GM18870 (cell line): Measurements from ENCODE around the gene ENG.

ENCODE experiments used
- ATAC-seq: cut with Tn5 transposase; IDR thresholded peaks from one replicate; pipeline ENCODE4 v1.9.1; 2021; ENCODE audit warnings: moderate library complexity; ENCODE audit not compliant: unreplicated experiment

ENG gene

DNA sequence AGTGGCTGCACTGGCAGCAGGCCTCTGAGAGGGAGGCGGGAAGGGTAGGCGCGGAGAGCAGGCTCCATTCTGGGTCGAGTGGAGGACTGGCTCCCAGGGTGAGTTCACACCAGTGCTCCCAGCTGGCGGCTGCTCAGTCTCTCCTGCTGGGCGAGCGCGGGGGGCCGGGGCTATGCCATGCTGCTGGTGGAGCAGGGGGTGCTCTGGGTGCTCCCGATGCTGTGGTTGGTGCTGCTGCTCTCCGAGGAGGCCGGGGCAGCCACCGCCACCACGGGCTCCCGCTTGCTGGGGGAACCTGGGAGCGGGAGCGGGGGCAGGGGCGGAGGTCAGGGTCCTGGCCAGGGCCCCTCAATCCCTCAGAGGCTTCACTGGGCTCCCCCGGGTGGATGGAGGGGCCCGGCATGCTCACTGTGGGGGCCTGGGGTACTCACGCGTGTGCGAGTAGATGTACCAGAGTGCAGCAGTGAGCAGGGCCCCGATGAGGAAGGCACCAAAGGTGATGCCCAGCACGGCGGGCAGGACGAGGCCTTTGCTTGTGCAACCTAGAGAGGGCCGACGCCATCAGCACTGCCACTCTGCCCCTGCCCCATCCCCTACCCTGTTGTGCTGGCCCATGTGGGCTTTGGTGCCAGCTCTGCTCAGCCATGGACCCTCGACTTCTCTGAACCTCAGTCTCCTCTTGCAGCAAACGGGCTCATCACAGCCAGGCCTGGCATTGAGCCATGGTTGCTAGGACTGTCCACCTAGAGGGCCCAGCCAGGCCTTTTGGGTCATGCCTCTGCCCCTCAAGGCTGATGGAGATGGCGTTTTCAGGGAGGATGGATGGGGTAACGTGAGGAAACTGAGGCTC, 38.7 kb downstream of the ENG start:
- ATAC-seq: no peak

DNA sequence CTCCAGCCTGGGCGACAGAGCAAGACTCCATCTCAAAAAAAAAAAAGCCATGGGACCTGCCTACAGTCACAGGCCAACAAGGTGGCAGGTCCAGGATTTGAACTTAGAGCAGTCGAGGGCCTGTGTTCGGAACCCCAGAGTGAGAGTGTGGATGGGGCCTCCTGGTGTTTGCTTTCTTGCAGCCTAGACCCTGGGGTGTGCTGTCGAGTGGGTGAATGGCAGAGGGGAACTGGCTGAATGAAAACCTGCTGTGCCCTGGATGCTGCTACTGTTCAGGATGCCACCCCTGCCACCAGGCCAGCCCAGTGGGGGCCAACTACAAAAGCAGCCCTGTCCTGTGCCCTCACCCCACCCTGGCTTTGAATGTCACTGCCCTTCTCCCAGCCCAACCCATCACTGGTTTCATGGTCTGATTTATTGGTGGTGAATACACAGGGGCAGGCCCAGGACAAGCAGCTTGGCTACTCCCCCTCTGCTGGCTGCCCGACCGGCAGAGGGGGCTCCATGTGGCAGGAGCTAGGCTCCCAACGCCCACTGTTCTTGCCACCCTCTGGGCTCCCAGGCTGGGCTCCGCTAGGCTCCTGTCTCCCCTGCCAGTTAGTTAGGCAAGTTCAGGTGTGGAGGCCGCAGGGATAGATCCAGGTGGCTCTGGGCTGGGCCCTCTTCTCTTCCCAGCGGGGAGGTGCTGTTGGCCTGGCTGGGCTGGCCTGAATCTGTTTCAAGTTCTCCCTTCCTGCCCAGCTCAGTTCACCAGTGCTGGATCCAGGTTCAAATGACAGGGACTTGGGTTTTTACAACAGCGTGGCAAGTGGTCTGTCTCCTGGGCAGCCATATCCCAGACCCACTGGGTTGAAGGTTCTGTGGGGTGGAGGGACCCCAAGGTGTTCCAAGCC, 39.6 kb downstream of the ENG start:
- ATAC-seq: no peak

DNA sequence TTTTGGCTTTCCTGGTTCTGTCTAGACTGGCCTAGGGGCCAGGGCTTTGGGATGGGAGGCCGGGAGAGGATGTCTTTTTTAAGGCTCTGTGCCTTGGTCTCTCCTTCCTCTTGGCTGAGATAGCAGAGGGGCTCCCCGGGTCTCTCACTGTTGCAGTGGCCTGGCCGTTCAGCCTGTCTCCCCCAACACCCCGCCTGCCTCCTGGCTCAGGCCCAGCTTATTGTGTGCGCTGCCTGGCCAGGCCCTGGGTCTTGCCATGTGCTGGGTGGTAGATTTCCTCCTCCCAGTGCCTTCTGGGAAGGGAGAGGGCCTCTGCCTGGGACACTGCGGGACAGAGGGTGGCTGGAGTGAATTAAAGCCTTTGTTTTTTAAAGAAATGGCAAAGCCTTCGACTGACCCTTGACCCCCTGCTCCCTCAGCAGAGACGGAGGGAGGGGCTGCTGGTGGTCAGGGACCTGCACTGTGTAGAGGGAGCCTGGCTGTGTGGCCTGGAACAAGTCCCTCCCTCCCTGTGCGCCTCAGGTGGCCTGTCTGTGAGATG, 40.7 kb downstream of the ENG start:
- ATAC-seq: no peak

GRCh38 chr9:127812936-127813675, 41.4 kb downstream of the ENG start:
- no peak for ATAC-seq

DNA sequence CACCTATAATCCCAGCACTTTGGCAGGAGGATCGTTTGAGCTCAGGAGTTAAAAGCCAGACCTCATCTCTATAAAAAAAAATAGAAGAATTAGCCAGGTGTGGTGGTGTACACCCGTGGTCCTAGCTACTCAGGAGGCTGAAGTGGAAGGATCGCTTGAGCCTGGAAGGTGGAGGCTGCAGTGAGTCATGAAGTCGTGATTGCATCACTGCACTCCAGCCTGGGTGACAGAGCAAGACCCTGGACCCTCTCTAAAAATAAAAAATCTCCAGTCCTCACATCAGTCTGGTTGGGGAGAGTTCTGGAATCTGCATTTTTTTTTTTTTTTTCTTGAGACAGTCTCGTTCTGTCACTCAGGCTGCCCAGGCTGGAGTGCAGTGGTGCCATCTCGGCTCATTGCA, 42.4 kb downstream of the ENG start:
- no peak for ATAC-seq

GRCh38 chr9:127810378-127811187, 43.9 kb downstream of the ENG start:
- ATAC-seq: no peak

DNA sequence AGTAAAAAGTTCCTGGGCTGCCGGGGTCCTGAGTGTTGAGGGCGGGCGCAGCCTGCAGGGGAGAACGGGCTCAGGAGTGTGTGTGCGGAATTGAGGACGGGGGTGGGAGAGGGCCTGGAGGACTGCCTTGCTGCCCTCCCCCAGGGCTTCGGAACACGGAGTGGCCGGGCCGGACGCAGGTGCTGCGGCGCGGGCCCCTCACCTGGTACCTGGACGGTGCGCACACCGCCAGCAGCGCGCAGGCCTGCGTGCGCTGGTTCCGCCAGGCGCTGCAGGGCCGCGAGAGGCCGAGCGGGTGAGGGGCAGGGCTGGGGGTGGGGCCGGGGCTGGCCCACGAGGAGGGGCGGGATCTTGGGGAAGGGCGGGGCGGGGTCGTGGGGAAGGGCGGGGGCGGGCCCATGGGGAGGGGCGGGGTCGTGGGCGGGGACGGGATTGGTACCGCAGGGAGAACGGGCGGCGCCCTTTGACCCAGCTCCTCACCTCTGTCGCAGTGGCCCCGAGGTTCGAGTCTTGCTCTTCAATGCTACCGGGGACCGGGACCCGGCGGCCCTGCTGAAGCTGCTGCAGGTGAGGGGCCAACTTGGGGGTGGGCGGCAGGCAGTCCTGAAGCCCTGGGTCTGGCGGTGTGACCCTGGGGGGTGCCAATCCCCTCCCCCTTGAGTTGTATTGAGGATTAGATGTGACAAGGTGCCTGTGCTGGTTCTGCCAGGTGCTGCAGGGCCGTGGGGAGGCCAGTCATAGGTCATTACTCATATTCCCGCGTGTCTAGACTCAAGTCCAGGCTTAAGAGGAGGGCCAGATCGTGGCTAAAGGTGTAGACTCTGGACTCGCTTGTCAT, 44.7 kb downstream of the ENG start:
- ATAC-seq: no peak

- ATAC-seq: no peak
Observed at GRCh38 chr9:127809002-127809539, 45.4 kb downstream of the ENG start.

DNA sequence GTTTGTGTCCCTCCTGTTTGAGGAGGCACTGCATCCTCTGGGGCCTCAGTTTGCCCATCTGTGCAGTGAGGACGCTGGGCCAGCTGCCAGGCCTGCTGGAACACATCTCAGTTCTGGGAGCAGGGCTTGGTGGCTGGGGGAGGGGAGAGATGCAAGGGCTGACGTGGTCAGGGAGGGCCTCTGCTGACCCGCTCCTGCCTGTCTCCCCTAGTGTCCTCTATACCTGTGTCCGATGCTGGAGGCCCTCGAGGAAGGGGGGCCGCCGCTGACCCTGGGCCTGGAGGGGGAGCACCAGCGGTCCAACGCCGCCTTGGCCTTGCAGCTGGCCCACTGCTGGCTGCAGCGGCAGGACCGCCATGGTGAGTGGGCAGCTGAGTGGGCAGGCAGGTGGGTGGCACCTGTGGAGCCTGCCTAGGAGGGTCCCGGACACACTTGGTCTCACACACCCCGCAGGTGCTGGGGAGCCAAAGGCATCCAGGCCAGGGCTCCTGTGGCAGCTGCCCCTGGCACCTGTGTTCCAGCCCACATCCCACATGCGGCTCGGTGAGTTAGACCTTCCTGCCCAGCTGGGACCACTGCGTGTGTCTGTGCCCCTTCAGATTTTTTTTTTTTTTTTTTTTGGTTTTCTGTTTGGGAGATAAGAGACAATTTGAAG, 46.0 kb downstream of the ENG start:
- no peak for ATAC-seq

- ATAC-seq: no peak
Observed at GRCh38 chr9:127806871-127807270, 47.6 kb downstream of the ENG start.

- ATAC-seq: no peak
Observed at GRCh38 chr9:127805620-127806019, 48.8 kb downstream of the ENG start.

DNA sequence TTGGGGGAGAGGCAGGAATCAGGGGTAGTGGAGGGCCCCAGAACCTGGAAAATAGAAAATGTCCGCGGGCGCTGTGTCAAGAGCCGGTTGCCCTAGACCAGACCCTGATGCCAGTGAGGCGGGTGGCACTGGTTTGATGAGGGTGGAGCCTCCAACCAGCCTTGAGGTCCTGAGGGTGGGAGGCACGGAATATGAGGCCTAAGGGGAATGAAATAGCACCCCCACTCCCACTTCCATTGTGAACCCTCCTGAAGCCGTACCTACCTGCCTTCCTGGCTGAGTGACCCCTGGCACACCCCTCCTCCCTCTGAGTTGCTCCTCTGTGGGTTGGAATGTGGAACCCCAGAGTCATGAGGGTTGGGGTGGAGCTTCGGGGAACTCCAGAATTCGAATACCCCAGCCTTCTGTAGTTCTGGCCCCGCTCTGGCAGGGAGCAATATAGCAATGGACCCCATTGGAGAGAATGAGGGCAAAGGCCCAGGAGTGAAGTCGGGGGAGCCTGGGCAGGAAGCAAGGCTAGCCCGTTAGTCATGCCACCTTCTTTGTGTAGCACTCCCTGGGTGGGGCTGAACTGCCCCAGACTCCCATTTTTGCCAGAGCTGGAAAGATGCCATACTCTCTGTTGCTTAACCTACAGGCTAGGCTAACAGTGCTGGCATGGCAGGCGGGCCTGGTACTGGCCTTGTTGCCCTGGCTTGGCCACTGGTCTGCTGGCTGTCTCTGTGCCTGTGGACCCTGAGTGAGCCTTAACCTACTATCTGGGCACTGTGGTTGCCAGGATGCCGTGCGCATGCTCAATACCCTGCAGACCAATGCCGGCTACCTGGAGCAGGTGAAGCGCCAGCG, 50.7 kb downstream of the ENG start:
- no peak for ATAC-seq

DNA sequence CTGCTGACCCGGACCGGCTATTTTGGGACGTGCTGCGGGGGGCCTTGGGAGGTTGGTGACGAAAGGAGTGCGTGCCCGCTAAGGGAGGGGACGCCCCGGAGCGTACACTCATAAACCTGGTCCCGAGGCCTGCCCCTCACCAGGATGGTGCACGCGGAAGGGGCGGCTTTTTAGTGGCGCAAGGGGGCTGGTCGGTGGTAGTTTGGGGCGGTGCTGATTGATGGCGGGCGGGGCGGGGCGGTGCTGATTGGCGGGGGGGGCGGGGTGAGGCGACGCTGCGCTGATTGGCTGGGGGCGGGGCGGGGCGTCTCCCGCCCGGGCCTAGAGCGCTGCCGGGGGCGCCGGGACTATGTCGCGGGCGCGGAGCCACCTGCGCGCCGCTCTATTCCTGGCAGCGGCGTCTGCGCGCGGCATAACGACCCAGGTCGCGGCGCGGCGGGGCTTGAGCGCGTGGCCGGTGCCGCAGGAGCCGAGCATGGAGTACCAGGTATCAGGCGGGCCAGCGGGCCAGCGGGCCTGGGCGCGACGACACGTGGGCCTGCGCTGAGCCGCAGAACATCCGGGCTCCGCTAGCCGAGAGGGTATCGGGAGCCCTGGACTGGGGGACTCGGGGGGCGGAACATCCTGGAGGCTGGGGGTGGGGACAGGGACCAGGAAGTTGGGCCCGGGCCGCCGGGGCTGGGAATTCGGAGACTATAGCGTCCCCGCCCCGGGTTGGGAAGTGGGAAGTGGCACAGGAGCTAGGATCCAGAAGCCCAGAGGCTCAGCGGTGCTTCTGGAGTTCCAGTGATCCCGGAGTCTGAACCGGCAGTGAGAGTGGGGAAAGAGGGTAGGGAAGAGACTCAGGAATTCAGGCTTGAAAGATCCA, 51.6 kb downstream of the ENG start, which contains the start of gene FPGS:
FPGS (plus strand) TSS at position 307 of the 868 bp plus-strand sequence; CDS start at position 350, 43 bp downstream.
- peak; percentile 45 for ATAC-seq

- no peak for ATAC-seq
Observed at GRCh38 chr9:127801955-127802575, 52.4 kb downstream of the ENG start.

DNA sequence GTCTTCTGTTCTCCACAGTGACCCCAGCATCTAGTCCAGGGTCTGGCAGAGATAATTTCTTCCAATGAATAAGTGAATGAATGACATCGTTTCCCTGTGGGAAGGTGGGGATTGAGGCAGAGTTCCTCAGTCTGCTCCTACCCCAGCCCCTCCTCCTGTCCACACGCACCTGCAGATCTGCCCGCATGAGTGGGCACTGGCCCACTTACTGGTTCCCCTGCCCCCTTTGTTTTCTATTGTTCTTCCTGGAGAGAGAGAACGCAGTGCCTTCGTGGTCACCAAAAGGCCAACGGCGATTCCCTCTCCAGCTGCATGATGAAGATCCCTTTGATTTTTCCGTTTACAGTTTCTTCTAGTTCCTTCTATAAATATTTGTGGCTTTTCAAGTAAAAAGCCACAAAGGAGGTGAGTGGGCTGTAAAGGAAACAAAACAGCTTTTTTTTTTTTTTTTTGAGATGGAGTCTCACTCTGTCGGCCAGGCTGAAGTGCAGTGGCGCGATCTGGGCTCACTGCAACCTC, 57.5 kb downstream of the ENG start:
- no peak for ATAC-seq
